ENCODE results near the gene MYBPH. TPM values are rescaled to one million over a fixed set of nuclear protein-coding genes. Genes with fewer than 3 reads are reported as not detected.

The MYBPH gene
- polyA plus RNA-seq, 3 donors = 0.04 to 0.52 (median 0.16) TPM

DNA sequence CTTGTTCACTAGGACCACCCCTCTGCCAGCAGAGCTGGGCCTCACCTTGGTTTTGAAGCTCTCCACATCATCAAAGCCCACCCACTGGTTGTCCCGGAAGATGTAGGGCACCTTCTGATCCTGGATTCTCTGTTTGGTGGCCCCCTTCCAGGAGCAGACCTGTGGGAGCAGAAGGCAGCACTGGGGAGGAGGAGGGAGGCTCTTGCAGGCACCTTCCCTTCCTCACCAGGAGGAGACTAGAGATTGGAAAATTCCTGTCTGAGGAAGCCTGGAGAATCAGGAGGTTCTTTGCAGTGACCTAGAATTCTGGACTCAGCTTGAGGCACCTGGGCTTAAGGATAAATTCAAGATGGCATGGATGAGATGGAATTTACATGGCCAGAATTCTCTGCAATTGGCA lies 43.5 kb upstream of the MYBPH start:
- Histone ChIP-seq H3K4me2 (replicated peaks; ENCODE audit: extremely low read depth, low read length, poor library complexity, severe bottlenecking) (no peak overlapping the region), H3K79me2 (ENCODE audit: insufficient read depth, low read length) (no peaks in the 10 kb centered on the region), H3K27ac (ENCODE audit: low read depth in 1 of 2, low read length in 2 of 2) (no peak overlapping the region), H3K4me3 (replicated peaks in 1 of 3; ENCODE audit: low read depth in 2 of 3, low read length in 3 of 3) (no peak overlapping the region), H4K20me1 (ENCODE audit: insufficient read depth, low read length) (no peaks in the 10 kb centered on the region), H3K4me1 (ENCODE audit: control insufficient read depth in 1 of 2, insufficient read depth in 2 of 2, low read length in 2 of 2) (peaks cover 31 to 39% of the 10 kb centered on the region in 2 donors), H2AFZ (ENCODE audit: insufficient read depth, low read depth, low read length, poor library complexity, severe bottlenecking) (no peak overlapping the region), H3K27me3 (ENCODE audit: control insufficient read depth in 2 of 2, insufficient read depth in 2 of 2, low read length in 2 of 2) (peaks cover 0 to 5% of the 10 kb centered on the region in 2 donors), H3K9ac (ENCODE audit: insufficient read depth, low read length, poor library complexity, severe bottlenecking) (no peak overlapping the region), H3K9me3 (replicated peaks in 1 of 2; ENCODE audit: control insufficient read depth in 1 of 2, insufficient read depth in 1 of 2, low read length in 2 of 2) (no peaks in the 10 kb centered on the region), H3K36me3 (replicated peaks in 1 of 2; ENCODE audit: control insufficient read depth in 1 of 2, insufficient read depth in 2 of 2, low read length in 2 of 2) (no peaks in the 10 kb centered on the region)
- H3K4me3 Mint-ChIP-seq = no peak overlapping the region
- peaks cover 8 to 33% (median 29%) of the 10 kb centered on the region in 3 donors for H3K27me3 Mint-ChIP-seq (ENCODE audit: low read depth in 3 of 3)
- intact Hi-C loops (cut with micrococcal nuclease) = loop anchor here (5.0 kb wide), 2 partner anchors 42 to 47 kb away; partner anchors contain the start of gene MYBPH (in 1 of the 2)
- H3K36me3 Mint-ChIP-seq = no peaks in the 10 kb centered on the region
- H3K9me3 Mint-ChIP-seq = no peaks in the 10 kb centered on the region
- no CpG with 5 or more reads among the region's 1 CpG for WGBS (ENCODE audit: insufficient coverage)
- peaks cover 40% of the 10 kb centered on the region for H3K4me1 Mint-ChIP-seq
- DNase-seq = no peak
- no peak overlapping the region for H3K27ac Mint-ChIP-seq
- TF ChIP-seq, protein P1, sequence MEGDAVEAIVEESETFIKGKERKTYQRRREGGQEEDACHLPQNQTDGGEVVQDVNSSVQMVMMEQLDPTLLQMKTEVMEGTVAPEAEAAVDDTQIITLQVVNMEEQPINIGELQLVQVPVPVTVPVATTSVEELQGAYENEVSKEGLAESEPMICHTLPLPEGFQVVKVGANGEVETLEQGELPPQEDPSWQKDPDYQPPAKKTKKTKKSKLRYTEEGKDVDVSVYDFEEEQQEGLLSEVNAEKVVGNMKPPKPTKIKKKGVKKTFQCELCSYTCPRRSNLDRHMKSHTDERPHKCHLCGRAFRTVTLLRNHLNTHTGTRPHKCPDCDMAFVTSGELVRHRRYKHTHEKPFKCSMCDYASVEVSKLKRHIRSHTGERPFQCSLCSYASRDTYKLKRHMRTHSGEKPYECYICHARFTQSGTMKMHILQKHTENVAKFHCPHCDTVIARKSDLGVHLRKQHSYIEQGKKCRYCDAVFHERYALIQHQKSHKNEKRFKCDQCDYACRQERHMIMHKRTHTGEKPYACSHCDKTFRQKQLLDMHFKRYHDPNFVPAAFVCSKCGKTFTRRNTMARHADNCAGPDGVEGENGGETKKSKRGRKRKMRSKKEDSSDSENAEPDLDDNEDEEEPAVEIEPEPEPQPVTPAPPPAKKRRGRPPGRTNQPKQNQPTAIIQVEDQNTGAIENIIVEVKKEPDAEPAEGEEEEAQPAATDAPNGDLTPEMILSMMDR (IDR thresholded peaks at IDR 0.05) = no peak

DNA sequence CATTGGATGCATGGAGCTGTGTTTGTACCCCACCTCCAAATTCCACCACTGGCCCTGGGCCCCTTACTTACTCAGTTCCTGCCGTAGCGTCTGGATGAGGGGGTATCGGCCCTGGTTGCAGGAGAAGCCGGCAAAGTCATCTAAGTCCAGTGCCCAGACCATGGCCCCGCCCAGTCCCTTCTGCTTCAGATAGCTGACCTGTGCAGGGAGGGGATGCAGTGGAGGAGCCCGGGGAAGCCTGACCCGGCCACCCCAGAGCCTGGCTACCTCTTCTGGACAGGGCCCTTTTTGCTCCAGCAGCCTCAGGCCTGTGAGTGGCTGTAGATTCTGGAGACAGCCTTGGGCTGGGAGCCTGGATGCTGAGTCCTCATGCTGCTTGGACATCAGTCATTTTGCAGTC lies 42.0 kb upstream of the MYBPH start:
- H3K27ac Mint-ChIP-seq = no peak overlapping the region

More for the DNA sequence above, 42.0 kb upstream of the MYBPH start:
- intact Hi-C loops (cut with micrococcal nuclease) = loop anchor here (2.0 to 5.0 kb wide), 3 partner anchors 40 to 179 kb away; partner anchors contain the start of gene MYBPH (in 1 of the 2)
- H3K4me1 ChIP-seq (ENCODE audit: control insufficient read depth in 1 of 2, insufficient read depth in 2 of 2, low read length in 2 of 2) = peaks cover 31 to 39% of the 10 kb centered on the region in 2 donors
- H3K4me1 Mint-ChIP-seq = peaks cover 44% of the 10 kb centered on the region
- H3K9ac ChIP-seq (ENCODE audit: insufficient read depth, low read length, poor library complexity, severe bottlenecking) = no peak overlapping the region
- DNase-seq = no peak
- no peak overlapping the region for H3K4me2 ChIP-seq (replicated peaks; ENCODE audit: extremely low read depth, low read length, poor library complexity, severe bottlenecking)
- peaks cover 0 to 5% of the 10 kb centered on the region in 2 donors for H3K27me3 ChIP-seq (ENCODE audit: control insufficient read depth in 2 of 2, insufficient read depth in 2 of 2, low read length in 2 of 2)
- H3K4me3 Mint-ChIP-seq = peak overlapping the region in 1 of 2 donors; percentile 62
- H3K36me3 Mint-ChIP-seq = no peaks in the 10 kb centered on the region
- H3K27me3 Mint-ChIP-seq (ENCODE audit: low read depth in 3 of 3) = peaks cover 7 to 30% (median 27%) of the 10 kb centered on the region in 3 donors
- H3K9me3 Mint-ChIP-seq = no peaks in the 10 kb centered on the region
- H3K9me3 ChIP-seq (replicated peaks in 1 of 2; ENCODE audit: control insufficient read depth in 1 of 2, insufficient read depth in 1 of 2, low read length in 2 of 2) = no peaks in the 10 kb centered on the region
- H3K36me3 ChIP-seq (replicated peaks in 1 of 2; ENCODE audit: control insufficient read depth in 1 of 2, insufficient read depth in 2 of 2, low read length in 2 of 2) = no peaks in the 10 kb centered on the region
- H2AFZ ChIP-seq (ENCODE audit: insufficient read depth, low read depth, low read length, poor library complexity, severe bottlenecking) = no peak overlapping the region
- H3K27ac ChIP-seq (ENCODE audit: low read depth in 1 of 2, low read length in 2 of 2) = no peak overlapping the region
- H3K79me2 ChIP-seq (ENCODE audit: insufficient read depth, low read length) = no peaks in the 10 kb centered on the region
- no peaks in the 10 kb centered on the region for H4K20me1 ChIP-seq (ENCODE audit: insufficient read depth, low read length)
- WGBS (ENCODE audit: insufficient coverage) = 26% methylated on average over 6 of the region's 7 CpGs
- TF ChIP-seq, protein P1 (IDR thresholded peaks at IDR 0.05) = no peak
- H3K4me3 ChIP-seq (replicated peaks in 1 of 3; ENCODE audit: low read depth in 2 of 3, low read length in 3 of 3) = no peak overlapping the region
